K562 (cell line): ENCODE results near the gene ISY1. TPM values are rescaled to one million over a fixed set of nuclear protein-coding genes. Genes with fewer than 3 reads are reported as not detected.

ENCODE experiments used
- BRD9 ChIP-seq: fragments of 450-650 bp; IDR thresholded peaks from 2 replicates; pipeline ENCODE4 v1.6.1; 2018; ENCODE audit warnings: low read depth; ENCODE audit not compliant: partially characterized antibody
- HMG20B ChIP-seq: fragments of 250-450 bp; sonication (Bioruptor Pico); IDR thresholded peaks from 2 replicates; pipeline ENCODE4 v1.5.0; 2021; ENCODE audit warnings: mild to moderate bottlenecking
- MTA2 ChIP-seq: fragments of 450-650 bp; IDR thresholded peaks from 2 replicates; pipeline ENCODE4 v1.6.1; 2016; ENCODE audit warnings: low read depth
- PHTF2 ChIP-seq: fragments of 250-450 bp; sonication (Bioruptor Pico); IDR thresholded peaks from 2 replicates; pipeline ENCODE4 v1.5.0; 2021; ENCODE audit warnings: mild to moderate bottlenecking
- SETDB1 ChIP-seq: IDR thresholded peaks from one replicate; pipeline ENCODE4 v1.6.1; 2012; ENCODE audit warnings: low read length, control low read depth, inconsistent platforms
- U2AF2 ChIP-seq: fragments of 200-400 bp; formaldehyde crosslinking; optimal IDR thresholded peaks from 2 replicates; pipeline ENCODE3; 2017; ENCODE audit warnings: low read depth, mild to moderate bottlenecking, low read length
- ZNF12 ChIP-seq: sonication (generic); formaldehyde crosslinking; IDR thresholded peaks from 2 replicates; pipeline ENCODE4 v1.4.0; 2020; ENCODE audit warnings: mild to moderate bottlenecking, missing genetic modification reagents
- ZNF354B ChIP-seq: fragments of 250-450 bp; sonication (Bioruptor Pico); IDR thresholded peaks from 2 replicates; pipeline ENCODE4 v1.4.0; 2020
- ZNF830 ChIP-seq: fragments of 250-450 bp; sonication (Bioruptor Pico); IDR thresholded peaks from 2 replicates; pipeline ENCODE4 v1.5.0; 2021; ENCODE audit warnings: mild to moderate bottlenecking
- polyA plus RNA-seq, 8 experiments: library from polyadenylated mRNA; depleted of rRNA in 4 of 8; stranded (reverse) in 5 of 8; unstranded in 3 of 8; fragments of >200 nt; fragmentation: Nextera tagmentation in 2 of 8; fragmentation: Illumina TruSeq in 1 of 8; extraction: Ambion mirVana in 2 of 8; extraction: Trizol in 1 of 8; gene quantifications; 2 replicates each; pipeline versions ENCODE4 v1.2.1 to v1.2.3, GENCODE V29; 2011 to 2014; ENCODE audit warnings: inconsistent platforms in 1 of 8, missing spikeins in 1 of 8
- total RNA-seq, 7 experiments: library from RNA; depleted of rRNA in 6 of 7; stranded (reverse); fragments of >200 nt in 6 of 7; fragmentation: Illumina TruSeq in 2 of 7; extraction: Trizol in 2 of 7; gene quantifications; 2 replicates each; pipeline versions ENCODE4 v1.2.1 to v1.2.3, GENCODE V29; 2011 to 2021; ENCODE audit warnings: low replicate concordance in 1 of 7
- TF ChIP-seq, protein P1 (sequence below): fragments of 250-450 bp; sonication (Bioruptor Pico); IDR thresholded peaks from 2 replicates; pipeline ENCODE4 v1.4.0; 2020; ENCODE audit warnings: mild to moderate bottlenecking, moderate library complexity
- TF ChIP-seq, protein P2 (sequence below): fragments of 450-650 bp; IDR thresholded peaks from 2 replicates; pipeline ENCODE4 v1.6.1; 2018; ENCODE audit not compliant: partially characterized antibody
- TF ChIP-seq, protein P3 (sequence below): fragments of 450-650 bp; formaldehyde crosslinking; IDR thresholded peaks from 2 replicates; pipeline ENCODE4 v1.4.0; 2020; ENCODE audit warnings: mild to moderate bottlenecking
- TF ChIP-seq, protein P4 (sequence below): sonication (generic); formaldehyde crosslinking; IDR thresholded peaks from 2 replicates; pipeline ENCODE4 v1.8.0; 2022; ENCODE audit warnings: mild to moderate bottlenecking, missing genetic modification reagents
- TF ChIP-seq, protein P5 (sequence below): fragments of 250-450 bp; sonication (Bioruptor Pico); IDR thresholded peaks from 2 replicates; pipeline ENCODE4 v1.5.0; 2021; ENCODE audit warnings: mild to moderate bottlenecking, moderate library complexity

Gene ISY1
- total and polyA plus RNA-seq, 9 of the 15 experiments (the other 6 are each of a cell fraction or from before 2014, with no cell fraction given) = 23.5 to 50.0 (median 32.9) TPM

DNA sequence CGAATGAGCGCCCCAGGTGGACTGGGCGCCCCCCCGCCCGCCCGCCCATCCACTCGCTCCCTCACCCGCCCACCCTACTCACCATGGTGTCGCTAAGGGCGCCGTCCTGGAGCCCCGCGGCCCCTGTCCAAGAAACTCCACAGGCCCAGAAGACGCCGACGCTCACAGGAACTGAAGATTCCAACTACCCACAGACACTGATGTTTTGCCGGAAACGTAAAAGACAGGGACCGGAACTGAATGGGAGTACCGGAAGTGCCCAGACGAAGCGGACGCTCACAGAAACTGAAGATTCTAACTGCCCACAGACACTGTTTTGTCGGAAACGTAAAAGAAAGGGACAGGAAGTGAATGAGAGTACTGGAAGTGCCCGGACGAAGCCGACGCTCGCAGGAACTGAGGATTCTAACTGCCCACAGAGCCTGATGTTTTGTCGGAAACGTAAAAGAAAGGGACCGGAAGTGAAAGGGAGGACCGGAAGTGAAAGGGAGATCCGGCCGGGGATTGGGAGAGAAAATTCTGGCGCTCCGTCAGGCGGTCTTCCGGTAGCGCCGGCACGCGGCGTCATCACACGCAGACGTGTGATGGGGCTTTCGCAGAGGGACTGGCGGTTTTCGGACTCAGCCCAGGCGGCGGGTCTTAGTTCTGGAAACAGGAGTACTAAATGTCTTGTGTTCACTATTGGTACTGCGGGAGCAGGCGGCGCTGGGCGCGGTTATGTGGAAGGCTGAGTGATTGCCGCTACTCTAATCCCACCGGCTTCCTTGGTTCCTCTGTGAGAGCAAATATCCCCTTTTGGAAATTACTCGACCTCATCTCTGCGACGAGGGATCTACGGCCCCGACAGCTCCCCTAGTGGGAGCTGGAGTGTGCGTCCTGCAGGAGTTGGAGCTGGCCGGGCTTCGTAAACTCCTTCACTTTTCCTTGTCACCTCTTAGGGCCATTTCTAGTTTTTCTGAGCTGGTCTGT is at the start of gene ISY1 (continued):
- TF ChIP-seq, protein P1, sequence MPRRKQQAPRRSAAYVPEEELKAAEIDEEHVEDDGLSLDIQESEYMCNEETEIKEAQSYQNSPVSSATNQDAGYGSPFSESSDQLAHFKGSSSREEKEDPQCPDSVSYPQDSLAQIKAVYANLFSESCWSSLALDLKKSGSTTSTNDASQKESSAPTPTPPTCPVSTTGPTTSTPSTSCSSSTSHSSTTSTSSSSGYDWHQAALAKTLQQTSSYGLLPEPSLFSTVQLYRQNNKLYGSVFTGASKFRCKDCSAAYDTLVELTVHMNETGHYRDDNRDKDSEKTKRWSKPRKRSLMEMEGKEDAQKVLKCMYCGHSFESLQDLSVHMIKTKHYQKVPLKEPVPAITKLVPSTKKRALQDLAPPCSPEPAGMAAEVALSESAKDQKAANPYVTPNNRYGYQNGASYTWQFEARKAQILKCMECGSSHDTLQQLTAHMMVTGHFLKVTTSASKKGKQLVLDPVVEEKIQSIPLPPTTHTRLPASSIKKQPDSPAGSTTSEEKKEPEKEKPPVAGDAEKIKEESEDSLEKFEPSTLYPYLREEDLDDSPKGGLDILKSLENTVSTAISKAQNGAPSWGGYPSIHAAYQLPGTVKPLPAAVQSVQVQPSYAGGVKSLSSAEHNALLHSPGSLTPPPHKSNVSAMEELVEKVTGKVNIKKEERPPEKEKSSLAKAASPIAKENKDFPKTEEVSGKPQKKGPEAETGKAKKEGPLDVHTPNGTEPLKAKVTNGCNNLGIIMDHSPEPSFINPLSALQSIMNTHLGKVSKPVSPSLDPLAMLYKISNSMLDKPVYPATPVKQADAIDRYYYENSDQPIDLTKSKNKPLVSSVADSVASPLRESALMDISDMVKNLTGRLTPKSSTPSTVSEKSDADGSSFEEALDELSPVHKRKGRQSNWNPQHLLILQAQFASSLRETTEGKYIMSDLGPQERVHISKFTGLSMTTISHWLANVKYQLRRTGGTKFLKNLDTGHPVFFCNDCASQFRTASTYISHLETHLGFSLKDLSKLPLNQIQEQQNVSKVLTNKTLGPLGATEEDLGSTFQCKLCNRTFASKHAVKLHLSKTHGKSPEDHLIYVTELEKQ (CRISPR knock-in tag) = no peak
- TF ChIP-seq BRD9 (no peak), PHTF2 (CRISPR knock-in tag) (no peak), HMG20B (CRISPR knock-in tag) (no peak), ZNF830 (CRISPR knock-in tag) (no peak), SETDB1 (no peak), ZNF354B (CRISPR knock-in tag) (no peak), ZNF12 (CRISPR knock-in tag) (no peak), U2AF2 (no peak), MTA2 (no peak)
- TF ChIP-seq, protein P2, sequence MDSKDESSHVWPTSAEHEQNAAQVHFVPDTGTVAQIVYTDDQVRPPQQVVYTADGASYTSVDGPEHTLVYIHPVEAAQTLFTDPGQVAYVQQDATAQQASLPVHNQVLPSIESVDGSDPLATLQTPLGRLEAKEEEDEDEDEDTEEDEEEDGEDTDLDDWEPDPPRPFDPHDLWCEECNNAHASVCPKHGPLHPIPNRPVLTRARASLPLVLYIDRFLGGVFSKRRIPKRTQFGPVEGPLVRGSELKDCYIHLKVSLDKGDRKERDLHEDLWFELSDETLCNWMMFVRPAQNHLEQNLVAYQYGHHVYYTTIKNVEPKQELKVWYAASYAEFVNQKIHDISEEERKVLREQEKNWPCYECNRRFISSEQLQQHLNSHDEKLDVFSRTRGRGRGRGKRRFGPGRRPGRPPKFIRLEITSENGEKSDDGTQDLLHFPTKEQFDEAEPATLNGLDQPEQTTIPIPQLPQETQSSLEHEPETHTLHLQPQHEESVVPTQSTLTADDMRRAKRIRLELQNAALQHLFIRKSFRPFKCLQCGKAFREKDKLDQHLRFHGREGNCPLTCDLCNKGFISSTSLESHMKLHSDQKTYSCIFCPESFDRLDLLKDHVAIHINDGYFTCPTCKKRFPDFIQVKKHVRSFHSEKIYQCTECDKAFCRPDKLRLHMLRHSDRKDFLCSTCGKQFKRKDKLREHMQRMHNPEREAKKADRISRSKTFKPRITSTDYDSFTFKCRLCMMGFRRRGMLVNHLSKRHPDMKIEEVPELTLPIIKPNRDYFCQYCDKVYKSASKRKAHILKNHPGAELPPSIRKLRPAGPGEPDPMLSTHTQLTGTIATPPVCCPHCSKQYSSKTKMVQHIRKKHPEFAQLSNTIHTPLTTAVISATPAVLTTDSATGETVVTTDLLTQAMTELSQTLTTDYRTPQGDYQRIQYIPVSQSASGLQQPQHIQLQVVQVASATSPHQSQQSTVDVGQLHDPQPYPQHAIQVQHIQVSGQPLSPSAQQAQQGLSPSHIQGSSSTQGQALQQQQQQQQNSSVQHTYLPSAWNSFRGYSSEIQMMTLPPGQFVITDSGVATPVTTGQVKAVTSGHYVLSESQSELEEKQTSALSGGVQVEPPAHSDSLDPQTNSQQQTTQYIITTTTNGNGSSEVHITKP = no peak
- TF ChIP-seq, protein P3, sequence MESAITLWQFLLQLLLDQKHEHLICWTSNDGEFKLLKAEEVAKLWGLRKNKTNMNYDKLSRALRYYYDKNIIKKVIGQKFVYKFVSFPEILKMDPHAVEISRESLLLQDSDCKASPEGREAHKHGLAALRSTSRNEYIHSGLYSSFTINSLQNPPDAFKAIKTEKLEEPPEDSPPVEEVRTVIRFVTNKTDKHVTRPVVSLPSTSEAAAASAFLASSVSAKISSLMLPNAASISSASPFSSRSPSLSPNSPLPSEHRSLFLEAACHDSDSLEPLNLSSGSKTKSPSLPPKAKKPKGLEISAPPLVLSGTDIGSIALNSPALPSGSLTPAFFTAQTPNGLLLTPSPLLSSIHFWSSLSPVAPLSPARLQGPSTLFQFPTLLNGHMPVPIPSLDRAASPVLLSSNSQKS (CRISPR knock-in tag) = no peak
- TF ChIP-seq, protein P4, sequence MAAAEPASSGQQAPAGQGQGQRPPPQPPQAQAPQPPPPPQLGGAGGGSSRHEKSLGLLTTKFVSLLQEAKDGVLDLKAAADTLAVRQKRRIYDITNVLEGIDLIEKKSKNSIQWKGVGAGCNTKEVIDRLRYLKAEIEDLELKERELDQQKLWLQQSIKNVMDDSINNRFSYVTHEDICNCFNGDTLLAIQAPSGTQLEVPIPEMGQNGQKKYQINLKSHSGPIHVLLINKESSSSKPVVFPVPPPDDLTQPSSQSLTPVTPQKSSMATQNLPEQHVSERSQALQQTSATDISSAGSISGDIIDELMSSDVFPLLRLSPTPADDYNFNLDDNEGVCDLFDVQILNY (CRISPR knock-in tag) = no peak
- TF ChIP-seq, protein P5, sequence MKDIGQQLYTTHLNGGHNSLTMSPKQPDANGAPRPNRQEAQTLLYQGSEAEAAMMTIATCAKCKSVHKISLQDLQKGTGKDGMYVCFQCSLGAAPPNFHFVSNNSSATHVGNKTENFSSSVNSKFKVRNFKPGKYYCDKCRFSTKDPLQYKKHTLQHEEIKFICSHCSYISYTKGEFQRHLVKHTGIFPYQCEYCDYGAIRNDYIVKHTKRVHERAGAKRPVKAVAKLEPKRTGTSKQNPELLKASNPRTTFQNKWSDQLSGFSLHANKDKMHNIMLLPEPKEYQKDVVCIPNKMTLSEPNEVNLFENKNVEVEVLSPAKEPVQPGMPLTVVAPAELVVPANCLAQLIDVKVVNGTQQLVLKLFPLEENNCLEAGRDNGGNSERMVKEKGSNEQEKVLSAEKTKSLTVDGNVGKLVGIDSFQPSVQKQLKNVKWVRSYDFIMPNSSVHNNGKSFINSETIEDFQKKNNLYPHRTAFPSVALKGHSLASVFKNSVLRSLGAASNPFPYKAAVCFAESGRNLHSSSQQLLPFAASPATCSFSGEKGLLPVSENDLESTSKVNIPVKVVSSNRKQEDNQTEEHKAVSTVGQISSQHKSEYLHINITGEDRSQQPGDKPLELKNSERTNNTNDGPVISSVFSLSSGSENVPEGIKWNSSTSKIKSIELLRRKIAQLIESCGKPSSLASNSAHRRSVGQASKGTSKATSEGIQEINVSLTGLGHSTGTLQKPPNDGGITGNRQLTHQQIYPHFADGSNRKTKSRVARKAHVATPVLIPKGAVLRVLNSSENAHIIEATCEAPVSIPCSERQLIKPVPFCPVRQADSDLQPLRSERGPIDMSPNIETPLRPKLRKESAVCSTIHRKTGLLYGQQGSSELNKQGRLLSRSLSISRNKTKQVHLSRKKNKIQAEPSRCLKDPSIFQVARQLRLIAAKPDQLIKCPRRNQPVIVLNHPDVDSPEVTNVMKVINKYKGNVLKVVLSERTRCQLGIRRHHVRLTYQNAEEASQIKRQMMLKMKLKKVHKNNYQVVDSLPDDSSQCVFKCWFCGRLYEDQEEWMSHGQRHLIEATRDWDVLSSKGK (CRISPR knock-in tag) = no peak
